ENCODE data around the gene DNAH17. TPM values are rescaled to one million over a fixed set of nuclear protein-coding genes. Genes with fewer than 3 reads are reported as not detected.

DNAH17 gene
- total RNA-seq, 1 experiment from 2014 or later: 0.76 TPM

DNA sequence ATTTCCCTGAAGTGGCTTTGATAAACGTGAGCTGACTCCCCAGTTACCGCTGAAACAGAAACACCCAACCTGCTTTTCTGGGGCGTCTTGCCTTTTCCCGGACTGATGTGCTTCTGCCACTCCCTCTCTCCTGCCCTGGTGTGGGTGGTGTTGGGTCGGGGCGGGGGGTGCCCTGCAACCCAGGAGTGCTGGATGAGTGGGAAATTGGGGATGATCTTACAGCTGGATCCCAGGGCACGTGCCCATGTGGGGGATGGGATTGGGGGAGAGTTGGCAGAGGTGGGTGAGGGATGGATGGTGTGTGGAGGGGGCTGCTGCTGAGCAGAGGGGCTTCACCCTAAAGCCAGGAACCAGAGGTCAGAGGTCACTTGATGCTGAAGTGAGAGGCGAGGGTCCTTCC lies 170.3 kb downstream of the DNAH17 start:
- no peak overlapping the region for H3K27ac ChIP-seq
- no TSS peak for BruUV-seq (replicated peaks)
- no peak for DNase-seq
- H3K79me2 ChIP-seq (ENCODE audit: low read depth): 0 out of 2 replicates have a peak, but pooled peaks cover 7% of the 10 kb centered on the region
- no peaks in the 10 kb centered on the region for H3F3A ChIP-seq (ENCODE audit: insufficient read depth, low read depth)
- H3K4me3 ChIP-seq: no peak overlapping the region
- H3K36me3 ChIP-seq (ENCODE audit: low read depth): no peaks in the 10 kb centered on the region
- no peak overlapping the region for H3K4me2 ChIP-seq
- ChIA-PET CTCF (no interaction called here), POLR2A (ENCODE audit: unreplicated experiment) (no interaction called here)
- no peaks in the 10 kb centered on the region for H3K9me3 ChIP-seq (ENCODE audit: insufficient read depth, low read depth)
- H3K9me2 ChIP-seq (ENCODE audit: insufficient read depth): no peaks in the 10 kb centered on the region
- no peak for TF ChIP-seq EZH2 (IDR thresholded peaks at IDR 0.05; ENCODE audit: low read depth)
- TF ChIP-seq, protein P1, sequence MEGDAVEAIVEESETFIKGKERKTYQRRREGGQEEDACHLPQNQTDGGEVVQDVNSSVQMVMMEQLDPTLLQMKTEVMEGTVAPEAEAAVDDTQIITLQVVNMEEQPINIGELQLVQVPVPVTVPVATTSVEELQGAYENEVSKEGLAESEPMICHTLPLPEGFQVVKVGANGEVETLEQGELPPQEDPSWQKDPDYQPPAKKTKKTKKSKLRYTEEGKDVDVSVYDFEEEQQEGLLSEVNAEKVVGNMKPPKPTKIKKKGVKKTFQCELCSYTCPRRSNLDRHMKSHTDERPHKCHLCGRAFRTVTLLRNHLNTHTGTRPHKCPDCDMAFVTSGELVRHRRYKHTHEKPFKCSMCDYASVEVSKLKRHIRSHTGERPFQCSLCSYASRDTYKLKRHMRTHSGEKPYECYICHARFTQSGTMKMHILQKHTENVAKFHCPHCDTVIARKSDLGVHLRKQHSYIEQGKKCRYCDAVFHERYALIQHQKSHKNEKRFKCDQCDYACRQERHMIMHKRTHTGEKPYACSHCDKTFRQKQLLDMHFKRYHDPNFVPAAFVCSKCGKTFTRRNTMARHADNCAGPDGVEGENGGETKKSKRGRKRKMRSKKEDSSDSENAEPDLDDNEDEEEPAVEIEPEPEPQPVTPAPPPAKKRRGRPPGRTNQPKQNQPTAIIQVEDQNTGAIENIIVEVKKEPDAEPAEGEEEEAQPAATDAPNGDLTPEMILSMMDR (conservative IDR thresholded peaks at IDR 0.05): no peak
- peaks cover 8% of the 10 kb centered on the region; the same call in 1 of the 2 replicates for H3K4me1 ChIP-seq (replicated peaks; ENCODE audit: insufficient read depth)
- peaks cover 17% of the 10 kb centered on the region; the same call in 1 of the 2 replicates for H4K20me1 ChIP-seq (ENCODE audit: insufficient read depth)
- intact Hi-C loops (cut with micrococcal nuclease; ENCODE audit: unreplicated experiment): no loop called here
- no peak overlapping the region for H2AFZ ChIP-seq
- H3K27me3 ChIP-seq (ENCODE audit: insufficient read depth, low read depth): no peaks in the 10 kb centered on the region

DNA sequence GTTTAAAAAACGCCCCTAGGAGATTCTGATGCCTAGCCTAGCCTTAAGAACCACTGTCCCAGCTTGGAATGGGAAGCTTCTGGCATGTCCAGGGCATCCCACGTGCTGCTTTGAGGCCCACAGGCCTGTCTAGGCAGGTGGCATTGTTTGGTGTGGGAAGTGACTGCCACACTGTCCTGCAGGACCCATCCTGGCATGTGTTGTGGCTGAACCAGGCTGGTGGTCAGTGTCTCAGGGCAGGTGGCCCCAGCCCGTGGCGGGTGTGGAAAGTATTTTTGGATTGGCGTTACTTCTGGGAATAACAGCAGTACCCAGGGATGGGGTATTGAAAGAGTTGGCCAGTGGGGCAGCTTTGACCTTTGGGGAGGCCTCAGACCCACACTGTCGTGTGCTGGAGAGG lies 170.8 kb downstream of the DNAH17 start:
- H3K27me3 ChIP-seq (ENCODE audit: insufficient read depth, low read depth): no peaks in the 10 kb centered on the region
- no peak for DNase-seq
- H3K4me3 ChIP-seq: no peak overlapping the region
- CTCF ChIA-PET: no interaction called here
- H2AFZ ChIP-seq: no peak overlapping the region
- no TSS peak for BruUV-seq (replicated peaks)
- intact Hi-C loops (cut with micrococcal nuclease; ENCODE audit: unreplicated experiment): no loop called here
- 0 out of 2 replicates have a peak, but pooled peaks cover 7% of the 10 kb centered on the region for H3K79me2 ChIP-seq (ENCODE audit: low read depth)
- no peak overlapping the region for H3K27ac ChIP-seq
- POLR2A ChIA-PET (ENCODE audit: unreplicated experiment): no interaction called here
- H4K20me1 ChIP-seq (ENCODE audit: insufficient read depth): peaks cover 17% of the 10 kb centered on the region; the same call in 1 of the 2 replicates
- H3K36me3 ChIP-seq (ENCODE audit: low read depth): no peaks in the 10 kb centered on the region
- peaks cover 8% of the 10 kb centered on the region; the same call in 1 of the 2 replicates for H3K4me1 ChIP-seq (replicated peaks; ENCODE audit: insufficient read depth)
- no peak overlapping the region for H3K4me2 ChIP-seq
- no peaks in the 10 kb centered on the region for H3K9me3 ChIP-seq (ENCODE audit: insufficient read depth, low read depth)
- H3K9me2 ChIP-seq (ENCODE audit: insufficient read depth): no peaks in the 10 kb centered on the region
- no peaks in the 10 kb centered on the region for H3F3A ChIP-seq (ENCODE audit: insufficient read depth, low read depth)
- TF ChIP-seq, protein P1 (conservative IDR thresholded peaks at IDR 0.05): no peak
- TF ChIP-seq EZH2 (IDR thresholded peaks at IDR 0.05; ENCODE audit: low read depth): no peak

DNA sequence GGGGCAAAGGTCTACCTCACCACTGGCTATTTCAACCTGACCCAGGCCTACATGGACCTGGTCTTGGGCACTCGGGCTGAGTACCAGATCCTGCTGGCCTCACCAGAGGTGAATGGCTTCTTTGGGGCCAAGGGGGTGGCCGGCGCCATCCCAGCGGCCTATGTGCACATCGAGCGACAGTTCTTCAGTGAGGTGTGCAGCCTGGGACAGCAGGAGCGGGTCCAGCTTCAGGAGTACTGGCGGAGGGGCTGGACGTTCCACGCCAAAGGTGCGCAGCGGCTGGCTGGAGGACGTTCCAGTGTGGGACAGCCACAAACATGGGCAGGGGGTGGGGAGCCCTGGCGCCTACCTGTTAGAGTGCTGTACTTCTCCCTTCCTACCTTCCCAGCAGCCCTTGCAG lies 173.4 kb downstream of the DNAH17 start:
- ChIA-PET POLR2A (ENCODE audit: unreplicated experiment) (no interaction called here), CTCF (no interaction called here)
- no peak overlapping the region for H2AFZ ChIP-seq
- H3K36me3 ChIP-seq (ENCODE audit: low read depth): no peaks in the 10 kb centered on the region
- 0 out of 2 replicates have a peak, but pooled peaks cover 7% of the 10 kb centered on the region for H3K79me2 ChIP-seq (ENCODE audit: low read depth)
- H3K4me1 ChIP-seq (replicated peaks; ENCODE audit: insufficient read depth): peaks cover 2% of the 10 kb centered on the region; the same call in 1 of the 2 replicates
- no TSS peak for BruUV-seq (replicated peaks)
- H3K9me2 ChIP-seq (ENCODE audit: insufficient read depth): no peaks in the 10 kb centered on the region
- H3K27ac ChIP-seq: no peak overlapping the region
- no peaks in the 10 kb centered on the region for H3F3A ChIP-seq (ENCODE audit: insufficient read depth, low read depth)
- no peaks in the 10 kb centered on the region for H3K27me3 ChIP-seq (ENCODE audit: insufficient read depth, low read depth)
- no peak for DNase-seq
- peaks cover 5% of the 10 kb centered on the region; the same call in 1 of the 2 replicates for H4K20me1 ChIP-seq (ENCODE audit: insufficient read depth)
- TF ChIP-seq, protein P1 (conservative IDR thresholded peaks at IDR 0.05): no peak
- no peak for TF ChIP-seq EZH2 (IDR thresholded peaks at IDR 0.05; ENCODE audit: low read depth)
- no peak overlapping the region for H3K4me3 ChIP-seq
- H3K4me2 ChIP-seq: no peak overlapping the region
- intact Hi-C loops (cut with micrococcal nuclease; ENCODE audit: unreplicated experiment): no loop called here
- H3K9me3 ChIP-seq (ENCODE audit: insufficient read depth, low read depth): no peaks in the 10 kb centered on the region
